Astrocyte (in vitro differentiated cells and primary cell): ENCODE data around the gene RRH.

Source experiments
- EZH2 ChIP-seq: IDR thresholded peaks from 2 replicates; pipeline ENCODE4 v1.6.1; 2012; ENCODE audit warnings: mild to moderate bottlenecking, low read length, inconsistent platforms; ENCODE audit not compliant: insufficient read depth
- TF ChIP-seq, protein P1 (sequence below): IDR thresholded peaks from 2 replicates; pipeline ENCODE4 v1.5.1; 2011; ENCODE audit warnings: low read depth, mild to moderate bottlenecking, inconsistent platforms, low read length, moderate library complexity; ENCODE audit not compliant: insufficient read depth

DNA sequence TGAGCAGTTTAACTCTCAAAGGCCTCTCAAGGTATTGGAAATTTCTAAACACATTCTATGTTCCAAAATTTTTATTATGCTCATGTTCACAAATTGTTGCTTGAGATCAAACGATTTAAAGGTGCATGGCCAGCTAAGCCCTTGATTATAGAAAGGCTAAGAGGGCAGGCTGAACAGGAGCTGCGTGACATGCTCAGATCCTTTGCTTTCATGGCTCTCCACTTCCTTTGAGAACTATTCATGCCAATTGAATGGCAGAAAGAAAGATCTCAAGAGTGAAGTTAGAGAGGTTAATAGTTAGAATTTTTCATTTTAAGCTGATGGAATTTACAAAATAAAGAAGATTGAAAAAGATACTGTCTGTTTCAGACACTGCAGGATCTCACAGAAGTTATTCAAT lies 20.7 kb downstream of the RRH start:
- TF ChIP-seq, protein P1, sequence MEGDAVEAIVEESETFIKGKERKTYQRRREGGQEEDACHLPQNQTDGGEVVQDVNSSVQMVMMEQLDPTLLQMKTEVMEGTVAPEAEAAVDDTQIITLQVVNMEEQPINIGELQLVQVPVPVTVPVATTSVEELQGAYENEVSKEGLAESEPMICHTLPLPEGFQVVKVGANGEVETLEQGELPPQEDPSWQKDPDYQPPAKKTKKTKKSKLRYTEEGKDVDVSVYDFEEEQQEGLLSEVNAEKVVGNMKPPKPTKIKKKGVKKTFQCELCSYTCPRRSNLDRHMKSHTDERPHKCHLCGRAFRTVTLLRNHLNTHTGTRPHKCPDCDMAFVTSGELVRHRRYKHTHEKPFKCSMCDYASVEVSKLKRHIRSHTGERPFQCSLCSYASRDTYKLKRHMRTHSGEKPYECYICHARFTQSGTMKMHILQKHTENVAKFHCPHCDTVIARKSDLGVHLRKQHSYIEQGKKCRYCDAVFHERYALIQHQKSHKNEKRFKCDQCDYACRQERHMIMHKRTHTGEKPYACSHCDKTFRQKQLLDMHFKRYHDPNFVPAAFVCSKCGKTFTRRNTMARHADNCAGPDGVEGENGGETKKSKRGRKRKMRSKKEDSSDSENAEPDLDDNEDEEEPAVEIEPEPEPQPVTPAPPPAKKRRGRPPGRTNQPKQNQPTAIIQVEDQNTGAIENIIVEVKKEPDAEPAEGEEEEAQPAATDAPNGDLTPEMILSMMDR: no peak
- no peak for TF ChIP-seq EZH2
